Right lobe of liver (tissue), 6 donors: ENCODE results near the gene RBM39. TPM values are rescaled to one million over a fixed set of nuclear protein-coding genes. Genes with fewer than 3 reads are reported as not detected.

Source experiments
- ATAC-seq, 4 donors: fragments of 200-7000 bp; cut with Tn5 transposase; one replicate each; pipeline ENCODE4 v1.9.1; 2020; ENCODE audit warnings: mild to moderate bottlenecking in 4 of 4, moderate library complexity in 4 of 4
- DNase-seq, 3 donors: peaks; one replicate each; pipeline ENCODE4 v3.0.0-alpha.2; 2020
- H3K27ac ChIP-seq, 3 donors: fragments of 200-600 bp; one replicate each; pipeline ENCODE4 v1.8.0; 2022
- H3K27me3 ChIP-seq, 2 donors: fragments of 200-600 bp; one replicate each; pipeline ENCODE4 v1.8.0; 2022
- H3K36me3 ChIP-seq, 4 donors: fragments of 200-600 bp; sonication (generic) in 1 of 4; one replicate each; pipeline versions ENCODE4 v1.5.1 to v1.8.0; 2017 to 2022; ENCODE audit warnings: control low read depth in 1 of 4
- H3K4me1 ChIP-seq, 4 donors: fragments of 200-600 bp; sonication (generic) in 1 of 4; one replicate each; pipeline versions ENCODE4 v1.5.1 to v1.8.0; 2017 to 2022; ENCODE audit warnings: control low read depth in 1 of 4
- H3K4me3 ChIP-seq, 3 donors: fragments of 200-600 bp; one replicate each; pipeline ENCODE4 v1.8.0; 2022
- H3K9me3 ChIP-seq, 4 donors: fragments of 200-600 bp; sonication (generic) in 1 of 4; one replicate each; pipeline versions ENCODE4 v1.5.1 to v1.8.0; 2017 to 2022; ENCODE audit warnings: control low read depth in 1 of 4
- CTCF ChIP-seq, 4 donors: fragments of 200-600 bp in 3 of 4; fragments of 450-650 bp in 1 of 4; IDR thresholded peaks; one replicate each; pipeline versions ENCODE4 v1.5.1 to v1.8.0; 2016 to 2022; ENCODE audit warnings: antibody characterized with exemption in 4 of 4, mild to moderate bottlenecking in 2 of 4
- POLR2A ChIP-seq: fragments of 450-650 bp; IDR thresholded peaks from one replicate; pipeline ENCODE4 v1.6.1; 2017; ENCODE audit warnings: antibody characterized with exemption, mild to moderate bottlenecking
- WGBS: methylation state at CpG from one replicate; pipeline ENCODE4 v1.1.6; 2018; ENCODE audit warnings: low coverage, low lambda C conversion rate; ENCODE audit not compliant: insufficient coverage; ENCODE audit errors: missing lambda C conversion rate; 5-methylcytosine and 5-hydroxymethylcytosine counted together
- intact Hi-C, 2 donors: fragments of 100-400 bp; cut with DNase I; formaldehyde crosslinking; loops; one replicate each; pipeline versions ENCODE4 v1.11.2 to v1.14.1; 2022
- total RNA-seq, 6 experiments: library from RNA; depleted of rRNA in 2 of 6; stranded (reverse); fragments of >200 nt in 2 of 6; fragmentation: NEBNext Ultra II Directional in 3 of 6; extraction: Animal tissue kit (Norgen Biotek cat#: 25700) in 3 of 6; gene quantifications; one replicate each; pipeline versions ENCODE4 v1.1.0 to v1.2.4, GENCODE V29; 2016 to 2023
- donor health status: DM: no; HTN: yes; CAD: no.
- donor health status: DM: no; HTN: no; CAD: no.
- donor health status: DM: no; HTN: no; CAD: no.
- donor health status: DM: no; HTN: yes; CAD: no.
- donor health status: DM: no; HTN: yes; CAD: no.

Gene RBM39
- total RNA-seq, 6 experiments from 2014 or later: 86.4 to 166 (median 120) TPM

GRCh38 chr20:35731469-35731788 is 10.6 kb downstream of the RBM39 start:
- TF ChIP-seq POLR2A: no peak
- no peak for TF ChIP-seq CTCF (IDR thresholded peaks at IDR 0.05)
- DNase-seq: no peak
- Histone ChIP-seq H3K4me1 (peaks cover 0 to 31% (median 10%) of the 10 kb centered on the region in 4 donors), H3K4me3 (no peak overlapping the region), H3K27ac (no peak overlapping the region), H3K27me3 (no peaks in the 10 kb centered on the region), H3K36me3 (peaks cover 10 to 100% (median 84%) of the 10 kb centered on the region in 4 donors), H3K9me3 (no peaks in the 10 kb centered on the region)
- WGBS: 58% methylated on average over 2 of the region's 2 CpGs
- ATAC-seq: no peak
- intact Hi-C loops: no loop called here

- TF ChIP-seq CTCF (IDR thresholded peaks at IDR 0.05): no peak
- no peak for TF ChIP-seq POLR2A
Observed at GRCh38 chr20:35730583-35731468, 11.2 kb downstream of the RBM39 start.

DNA sequence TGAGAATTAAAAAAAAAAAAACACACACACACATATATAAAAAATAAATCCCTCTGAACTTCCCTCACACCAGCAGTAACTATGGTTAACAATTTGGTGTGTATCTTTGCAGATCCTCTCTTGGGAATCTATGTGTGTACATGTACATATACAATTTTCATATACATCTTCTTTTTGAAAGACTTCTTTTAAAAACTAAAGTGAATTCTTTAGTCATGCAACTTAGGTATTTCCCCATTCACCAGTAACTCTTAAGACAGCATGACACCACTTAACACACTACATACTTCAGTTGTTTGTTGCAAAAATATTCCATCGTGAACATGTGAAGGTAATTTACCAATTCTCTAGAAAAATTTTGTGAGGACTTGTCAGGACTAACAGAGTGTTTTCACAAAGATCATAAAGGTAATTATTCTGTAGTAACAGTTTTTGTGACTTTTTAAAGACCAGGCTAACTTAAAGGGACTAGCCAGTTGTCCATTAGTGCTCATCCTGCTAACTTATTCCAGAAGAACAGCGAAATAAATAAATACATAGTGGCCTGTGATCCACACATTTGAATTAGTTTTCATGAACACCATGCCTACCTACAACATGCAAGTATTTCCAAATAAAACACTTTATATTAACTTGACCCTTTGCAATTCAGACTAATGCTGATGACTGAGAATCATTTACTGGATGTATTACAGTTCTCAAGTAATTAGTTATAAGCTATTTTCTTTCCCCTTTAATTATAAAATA is 12.1 kb downstream of the RBM39 start:
- no peak for TF ChIP-seq POLR2A
- TF ChIP-seq CTCF (IDR thresholded peaks at IDR 0.05): no peak
- H3K27ac ChIP-seq: no peak overlapping the region
- no peak overlapping the region for H3K4me3 ChIP-seq
- peaks cover 0 to 19% (median 8%) of the 10 kb centered on the region in 4 donors for H3K4me1 ChIP-seq
- H3K9me3 ChIP-seq: no peaks in the 10 kb centered on the region
- ATAC-seq (no peak), DNase-seq (no peak)
- peaks cover 8 to 100% (median 88%) of the 10 kb centered on the region in 4 donors for H3K36me3 ChIP-seq
- H3K27me3 ChIP-seq: no peaks in the 10 kb centered on the region
- 83% methylated on average over 2 of the region's 2 CpGs for WGBS
- intact Hi-C loops: no loop called here

More at GRCh38 chr20:35730583-35731468, 11.2 kb downstream of the RBM39 start:
- 38% methylated on average over 4 of the region's 4 CpGs for WGBS
- no peak overlapping the region for H3K4me3 ChIP-seq
- H3K36me3 ChIP-seq: peaks cover 5 to 100% (median 87%) of the 10 kb centered on the region in 4 donors
- no peaks in the 10 kb centered on the region for H3K27me3 ChIP-seq
- H3K9me3 ChIP-seq: no peaks in the 10 kb centered on the region
- H3K4me1 ChIP-seq: peaks cover 0 to 27% (median 9%) of the 10 kb centered on the region in 4 donors
- DNase-seq (no peak), ATAC-seq (no peak)
- no peak overlapping the region for H3K27ac ChIP-seq
- intact Hi-C loops: no loop called here

- Histone ChIP-seq H3K27me3 (no peaks in the 10 kb centered on the region), H3K4me3 (no peak overlapping the region), H3K36me3 (peaks cover 8 to 100% (median 89%) of the 10 kb centered on the region in 4 donors), H3K9me3 (no peaks in the 10 kb centered on the region), H3K4me1 (peaks cover 0 to 12% (median 5%) of the 10 kb centered on the region in 4 donors), H3K27ac (no peak overlapping the region)
- TF ChIP-seq CTCF (IDR thresholded peaks at IDR 0.05): no peak
- TF ChIP-seq POLR2A: no peak
- WGBS: 82% methylated on average over 7 of the region's 7 CpGs
- intact Hi-C loops: no loop called here
- DNase-seq: no peak
- ATAC-seq: no peak
Observed at GRCh38 chr20:35729283-35729807, 12.7 kb downstream of the RBM39 start.
